DOHH2 (cell line): ENCODE results near the gene NOXA1.

Experiments used
- H3F3A ChIP-seq: fragments of 200-600 bp; sonication (generic), shearing (Covaris generic); 2 replicates; pipeline ENCODE4 v1.6.0; 2016; ENCODE audit warnings: antibody characterized with exemption, mild to moderate bottlenecking; ENCODE audit not compliant: control insufficient read depth, insufficient read depth
- H3K27ac ChIP-seq: fragments of 200-600 bp; sonication (generic); 2 replicates; pipeline ENCODE4 v1.5.1; 2014; ENCODE audit warnings: low read depth, mild to moderate bottlenecking, low read length, moderate library complexity
- H3K27me3 ChIP-seq: fragments of 200-600 bp; sonication (generic); 2 replicates; pipeline ENCODE4 v1.6.1; 2014; ENCODE audit warnings: mild to moderate bottlenecking, low read length, mixed read lengths; ENCODE audit not compliant: control insufficient read depth
- H3K36me3 ChIP-seq: fragments of 200-600 bp; sonication (generic); 2 replicates; pipeline ENCODE4 v1.6.1; 2014; ENCODE audit warnings: mild to moderate bottlenecking, low read length, moderate library complexity, mixed read lengths; ENCODE audit not compliant: control insufficient read depth
- H3K4me1 ChIP-seq: fragments of 200-600 bp; sonication (generic); 2 replicates; pipeline ENCODE4 v1.6.1; 2014; ENCODE audit warnings: mild to moderate bottlenecking, low read length, mixed read lengths; ENCODE audit not compliant: control insufficient read depth
- H3K4me2 ChIP-seq: fragments of 200-600 bp; sonication (generic); 2 replicates; pipeline ENCODE4 v1.6.0; 2014; ENCODE audit warnings: mild to moderate bottlenecking, low read length, moderate library complexity
- H3K4me3 ChIP-seq: fragments of 200-600 bp; sonication (generic); 2 replicates; pipeline ENCODE4 v1.5.1; 2014; ENCODE audit warnings: mild to moderate bottlenecking, low read length, mixed read lengths
- H3K79me2 ChIP-seq: fragments of 200-600 bp; sonication (generic); 2 replicates; pipeline ENCODE4 v1.6.1; 2014; ENCODE audit warnings: mild to moderate bottlenecking, low read length, mixed read lengths; ENCODE audit not compliant: control insufficient read depth
- H3K9me2 ChIP-seq: fragments of 200-600 bp; sonication (generic); replicated peaks from 2 replicates; pipeline ENCODE4 v1.6.1; 2014; ENCODE audit warnings: mild to moderate bottlenecking, low read length, mixed read lengths; ENCODE audit not compliant: control insufficient read depth
- H3K9me3 ChIP-seq: fragments of 200-600 bp; sonication (generic); 2 replicates; pipeline ENCODE4 v1.6.1; 2014; ENCODE audit warnings: antibody characterized with exemption, low read length, mixed read lengths; ENCODE audit not compliant: control insufficient read depth, insufficient read depth
- H4K20me1 ChIP-seq: fragments of 200-600 bp; sonication (generic); 2 replicates; pipeline ENCODE4 v1.6.0; 2014; ENCODE audit warnings: low read depth, mild to moderate bottlenecking, antibody characterized with exemption, low read length, moderate library complexity; ENCODE audit not compliant: control insufficient read depth, insufficient read depth
- CTCF ChIP-seq: fragments of 200-600 bp; sonication (generic); IDR thresholded peaks from one replicate; pipeline ENCODE4 v1.5.1; 2014; ENCODE audit warnings: antibody characterized with exemption, mild to moderate bottlenecking, low read depth, low read length; ENCODE audit not compliant: poor library complexity, severe bottlenecking
- EZH2phosphoT487 ChIP-seq: fragments of 200-600 bp; sonication (generic); IDR thresholded peaks from 2 replicates; pipeline ENCODE4 v1.6.1; 2017; ENCODE audit warnings: borderline replicate concordance, mild to moderate bottlenecking, antibody characterized with exemption, low read length, moderate library complexity, mixed read lengths

The NOXA1 gene

GRCh38 chr9:137467161-137467581 is 44.0 kb downstream of the NOXA1 start:
- Histone ChIP-seq H3K36me3 (no peaks in the 10 kb centered on the region), H3K4me2 (no peak overlapping the region), H3K9me2 (no peaks in the 10 kb centered on the region), H3K4me1 (peaks cover 16% of the 10 kb centered on the region), H3K4me3 (no peak overlapping the region), H3F3A (no peaks in the 10 kb centered on the region; the same call in 1 of the 2 replicates), H3K27ac (no peak overlapping the region), H3K79me2 (no peaks in the 10 kb centered on the region), H3K27me3 (no peaks in the 10 kb centered on the region), H4K20me1 (no peaks in the 10 kb centered on the region), H3K9me3 (no peaks in the 10 kb centered on the region)
- TF ChIP-seq EZH2phosphoT487 (no peak), CTCF (no peak)

GRCh38 chr9:137467896-137468295 is 44.7 kb downstream of the NOXA1 start:
- Histone ChIP-seq H3K36me3 (no peaks in the 10 kb centered on the region), H3K9me3 (no peaks in the 10 kb centered on the region), H3K27ac (no peak overlapping the region), H3K27me3 (no peaks in the 10 kb centered on the region), H3K4me2 (no peak overlapping the region), H3K4me3 (no peak overlapping the region), H3K4me1 (peaks cover 8% of the 10 kb centered on the region), H3K9me2 (no peaks in the 10 kb centered on the region), H4K20me1 (no peaks in the 10 kb centered on the region), H3F3A (no peaks in the 10 kb centered on the region; the same call in 1 of the 2 replicates), H3K79me2 (no peaks in the 10 kb centered on the region)
- no peak for TF ChIP-seq CTCF
- TF ChIP-seq EZH2phosphoT487 = no peak

- TF ChIP-seq CTCF = no peak
- TF ChIP-seq EZH2phosphoT487 = no peak
- no peak overlapping the region for H3K4me3 ChIP-seq
- no peaks in the 10 kb centered on the region for H3K36me3 ChIP-seq
- H3F3A ChIP-seq = no peaks in the 10 kb centered on the region; the same call in 1 of the 2 replicates
- no peaks in the 10 kb centered on the region for H3K4me1 ChIP-seq
- no peak overlapping the region for H3K4me2 ChIP-seq
- H3K27me3 ChIP-seq = no peaks in the 10 kb centered on the region
- H3K79me2 ChIP-seq = no peaks in the 10 kb centered on the region
- H3K9me2 ChIP-seq = no peaks in the 10 kb centered on the region
- H3K9me3 ChIP-seq = peaks cover 16% of the 10 kb centered on the region
- H3K27ac ChIP-seq = no peak overlapping the region
- no peaks in the 10 kb centered on the region for H4K20me1 ChIP-seq
These were observed 47.6 kb downstream of the NOXA1 start for GRCh38 chr9:137470785-137471184.

- H3K27ac ChIP-seq = no peak overlapping the region
- no peaks in the 10 kb centered on the region for H4K20me1 ChIP-seq
- H3K4me3 ChIP-seq = no peak overlapping the region
- H3K4me2 ChIP-seq = no peak overlapping the region
- H3F3A ChIP-seq = no peaks in the 10 kb centered on the region; the same call in 1 of the 2 replicates
- peaks cover 20% of the 10 kb centered on the region for H3K9me3 ChIP-seq
- TF ChIP-seq CTCF (no peak), EZH2phosphoT487 (no peak)
- no peaks in the 10 kb centered on the region for H3K79me2 ChIP-seq
- H3K9me2 ChIP-seq = no peaks in the 10 kb centered on the region
- no peaks in the 10 kb centered on the region for H3K4me1 ChIP-seq
- no peaks in the 10 kb centered on the region for H3K27me3 ChIP-seq
- H3K36me3 ChIP-seq = no peaks in the 10 kb centered on the region
These were observed 51.1 kb downstream of the NOXA1 start for GRCh38 chr9:137474271-137474670.
